HG03432 (cell line): ENCODE data around the gene PDE11A.

Experiments used
- ATAC-seq: cut with Tn5 transposase; IDR thresholded peaks from one replicate; pipeline ENCODE4 v1.9.1; 2021; ENCODE audit warnings: mild to moderate bottlenecking, moderate library complexity; ENCODE audit not compliant: unreplicated experiment

The PDE11A gene

GRCh38 chr2:177772529-177772928, 300.0 kb downstream of the PDE11A start:
- no peak for ATAC-seq

GRCh38 chr2:177771191-177771590, 301.4 kb downstream of the PDE11A start:
- no peak for ATAC-seq

GRCh38 chr2:177767768-177768167, 304.8 kb downstream of the PDE11A start:
- no peak for ATAC-seq

- no peak for ATAC-seq
Observed at GRCh38 chr2:177765698-177766097, 306.9 kb downstream of the PDE11A start.

GRCh38 chr2:177763531-177764265, 308.9 kb downstream of the PDE11A start:
- peak; percentile 99 for ATAC-seq

GRCh38 chr2:177759443-177759842, 313.1 kb downstream of the PDE11A start:
- no peak for ATAC-seq

- no peak for ATAC-seq
Observed at GRCh38 chr2:177758591-177759371, 313.8 kb downstream of the PDE11A start.

- no peak for ATAC-seq
Observed at GRCh38 chr2:177756336-177756735, 316.2 kb downstream of the PDE11A start.

GRCh38 chr2:177754492-177754873, 318.1 kb downstream of the PDE11A start:
- ATAC-seq: no peak

- ATAC-seq: no peak
Observed at GRCh38 chr2:177753682-177754491, 318.7 kb downstream of the PDE11A start.

- ATAC-seq: no peak
Observed at GRCh38 chr2:177748360-177748759, 324.2 kb downstream of the PDE11A start.

GRCh38 chr2:177747384-177747783, 325.2 kb downstream of the PDE11A start:
- ATAC-seq: no peak

- ATAC-seq: no peak
Observed at GRCh38 chr2:177746358-177746757, 326.2 kb downstream of the PDE11A start.

GRCh38 chr2:177745531-177745930, 327.0 kb downstream of the PDE11A start:
- ATAC-seq: no peak

- ATAC-seq: no peak
Observed at GRCh38 chr2:177742851-177743250, 329.7 kb downstream of the PDE11A start.

GRCh38 chr2:177741866-177742265, 330.7 kb downstream of the PDE11A start:
- no peak for ATAC-seq

- ATAC-seq: no peak
Observed at GRCh38 chr2:177740700-177741099, 331.9 kb downstream of the PDE11A start.

- ATAC-seq: no peak
Observed at GRCh38 chr2:177738461-177739235, 333.9 kb downstream of the PDE11A start.

GRCh38 chr2:177735318-177735803, 337.2 kb downstream of the PDE11A start:
- ATAC-seq: no peak

- ATAC-seq: no peak
Observed at GRCh38 chr2:177733322-177733855, 339.2 kb downstream of the PDE11A start.
